Stimulated activated CD8-positive, alpha-beta memory T cell treated with anti-CD3 and anti-CD28 coated beads, Interleukin-15, amount 100 ng/mL, for 48 hours (primary cell): ENCODE results near the gene TMEM208.

Experiments
- DNase-seq, 2 donors: peaks; one replicate each; pipeline ENCODE4 v3.0.0-alpha.2; 2020; ENCODE audit warnings: low read depth in 2 of 2

TMEM208 gene

GRCh38 chr16:67226804-67227566 lies at the start of gene TMEM208:
Gene TMEM208 (plus strand): TSS chr16:67227130. CDS start chr16:67227219, 89 bp downstream.
- DNase-seq: peak; percentile 98

- DNase-seq: no peak
Measured at GRCh38 chr16:67177743-67178699, 48.9 kb upstream of the TMEM208 start.

DNA sequence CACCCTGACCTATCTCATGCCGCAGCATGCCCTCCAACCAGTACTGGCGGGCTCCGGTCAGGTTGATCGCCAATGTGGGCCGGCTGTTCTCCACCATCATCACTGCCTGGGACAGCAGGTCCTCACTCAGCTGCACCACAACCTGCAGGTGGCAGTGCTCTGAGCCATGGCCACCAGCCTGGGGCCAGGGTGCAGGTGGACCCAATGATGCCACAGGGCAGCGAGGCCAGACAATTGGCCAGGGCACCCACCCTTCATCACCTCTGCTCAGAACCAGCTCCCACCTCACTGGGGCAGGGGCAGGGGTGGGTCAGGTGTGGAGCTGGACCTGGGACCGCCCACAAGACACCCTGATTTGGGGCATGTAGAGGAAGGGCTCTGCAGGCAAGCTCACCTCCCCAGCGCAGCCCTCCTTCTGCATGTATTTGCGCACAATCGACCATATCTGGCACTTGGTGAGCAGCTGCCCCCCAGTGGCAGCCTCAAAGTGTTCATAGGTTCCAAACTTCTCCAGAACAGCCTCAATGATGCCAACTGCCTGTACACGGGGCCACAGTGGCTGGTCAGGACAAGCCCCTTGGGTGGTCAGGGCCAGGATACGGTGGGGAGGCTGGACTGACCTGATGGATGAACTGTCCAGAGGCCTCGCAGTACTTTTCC lies 47.4 kb upstream of the TMEM208 start:
- DNase-seq: no peak

GRCh38 chr16:67180166-67180565 lies 46.8 kb upstream of the TMEM208 start:
- no peak for DNase-seq

DNA sequence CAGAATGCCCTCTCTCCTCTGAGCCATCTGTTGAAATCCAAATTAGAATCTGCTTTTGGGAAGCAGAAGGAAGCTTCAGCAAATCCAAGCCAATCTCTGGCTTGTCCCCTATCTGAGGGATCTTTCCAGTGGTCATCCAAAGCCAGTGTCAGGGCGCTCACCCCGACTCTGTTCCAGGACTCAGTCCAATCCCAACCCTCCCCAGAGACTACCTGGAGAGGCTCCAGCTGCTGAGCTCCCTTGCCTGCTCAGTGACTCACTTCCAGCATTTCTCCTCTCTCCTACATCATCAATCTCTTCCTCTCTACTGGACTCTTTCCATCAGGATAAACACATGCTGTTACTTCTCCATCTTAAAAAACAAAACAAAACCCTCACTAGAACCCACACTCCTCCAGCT lies 45.6 kb upstream of the TMEM208 start:
- DNase-seq: no peak

- no peak for DNase-seq
Measured at GRCh38 chr16:67182288-67182687, 44.6 kb upstream of the TMEM208 start.

GRCh38 chr16:67183284-67183626 lies 43.7 kb upstream of the TMEM208 start:
- no peak for DNase-seq

DNA sequence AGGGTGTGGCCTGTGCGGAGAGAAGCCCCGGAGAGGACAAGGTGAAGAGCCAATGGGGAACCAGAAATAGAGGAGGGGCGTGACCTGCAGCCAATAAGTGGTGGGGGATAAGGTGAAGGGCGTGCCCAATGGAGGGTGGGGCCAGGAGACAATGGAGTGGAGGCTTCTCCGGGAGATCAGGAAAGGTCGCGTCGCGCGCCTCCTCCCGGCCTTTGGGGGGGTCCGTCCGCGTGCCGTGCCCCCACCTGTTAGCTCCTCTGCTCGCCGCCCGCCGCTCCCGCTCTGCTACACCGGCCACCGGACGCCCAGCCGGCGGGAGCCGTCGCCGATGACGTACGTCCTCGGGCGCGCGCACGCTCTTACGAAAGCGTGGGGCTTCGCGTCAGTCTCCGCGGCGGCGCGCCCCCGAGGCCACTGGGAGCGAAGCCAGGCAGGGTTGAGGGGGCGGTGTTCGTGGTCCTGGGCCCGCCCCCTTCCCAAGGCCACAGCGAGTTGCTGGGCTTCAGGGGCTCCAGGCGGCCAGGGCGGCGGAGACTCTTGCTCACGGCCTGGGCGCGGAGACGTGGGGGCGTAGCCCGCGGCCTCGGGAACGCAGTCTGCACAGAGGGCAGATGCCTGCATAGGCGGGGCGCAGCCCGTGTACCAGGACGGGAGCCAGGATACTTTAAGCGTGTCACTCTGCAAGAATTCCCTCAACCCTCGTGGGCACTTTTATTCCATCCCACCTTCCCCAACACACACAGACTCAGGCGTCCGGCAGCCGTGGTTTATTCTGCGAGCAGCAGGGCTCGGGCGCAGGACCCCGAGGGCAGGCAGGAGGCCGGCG lies 43.1 kb upstream of the TMEM208 start, which contains the start of gene MATCAP1:
TSS of gene MATCAP1 (minus strand) at position 337 of the 826 bp plus-strand sequence. CDS start 3,353 bp downstream, outside the sequence.
- peak; percentile 90 to 92 for DNase-seq

DNA sequence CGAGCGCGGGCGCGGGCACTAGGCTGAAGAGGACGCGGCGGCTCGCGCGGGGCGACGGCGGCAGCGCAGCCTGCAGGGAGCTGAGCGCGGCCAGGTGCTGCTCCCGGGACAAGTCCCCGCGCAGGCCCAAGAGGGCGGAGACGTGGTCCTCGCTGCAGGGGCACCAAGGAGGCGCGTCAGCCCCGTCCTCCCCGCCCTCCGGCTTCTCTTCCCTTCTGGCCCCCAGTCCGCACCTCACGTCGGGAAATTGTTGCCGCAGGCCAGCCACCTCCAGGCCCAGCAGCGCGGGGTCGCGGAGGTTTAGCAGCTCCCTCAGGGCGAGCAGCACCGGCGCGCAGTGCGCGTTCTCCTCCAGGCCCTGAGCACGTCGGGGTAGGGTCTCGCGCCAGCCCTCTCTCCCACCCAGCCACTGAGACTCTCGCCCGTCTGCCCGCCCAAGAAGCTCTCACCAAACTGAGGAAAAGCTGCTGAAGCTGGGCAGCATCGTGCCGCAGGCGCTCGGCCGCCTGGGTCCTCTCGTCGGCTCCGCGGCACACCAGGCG lies 42.4 kb upstream of the TMEM208 start:
- no peak for DNase-seq

DNA sequence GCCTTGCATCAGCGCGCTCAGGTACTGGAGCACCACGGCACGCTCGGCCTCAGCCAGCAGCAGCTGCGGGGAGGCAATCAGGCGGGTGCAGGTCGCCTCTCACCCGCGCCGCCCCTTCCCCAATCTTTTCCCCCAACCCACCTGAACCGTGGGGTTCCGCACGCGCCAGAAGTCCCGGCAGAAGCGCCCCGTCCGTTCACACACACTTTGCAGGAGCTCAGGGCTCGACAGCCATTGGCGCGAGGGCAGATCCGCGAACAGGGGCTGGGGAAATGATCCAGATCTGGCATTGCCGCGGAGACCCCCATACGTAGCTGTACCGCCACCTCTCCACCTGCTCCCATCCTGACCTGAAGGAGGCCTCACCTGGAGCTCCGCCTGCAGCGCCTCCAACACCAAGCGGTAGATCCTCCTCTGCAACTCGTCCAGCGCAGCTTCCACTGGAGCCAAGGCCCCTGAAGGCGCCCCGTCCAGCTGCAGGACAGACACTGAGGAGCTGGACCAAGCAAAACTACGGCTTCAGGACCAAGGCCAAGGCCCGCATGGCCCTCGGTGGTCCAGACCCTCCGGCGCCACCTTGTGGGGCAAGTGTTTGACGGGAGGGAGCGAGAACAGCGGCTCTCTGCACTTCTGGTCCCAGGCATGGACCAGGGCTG lies 41.8 kb upstream of the TMEM208 start:
- DNase-seq: peak; percentile 70 to 72

DNA sequence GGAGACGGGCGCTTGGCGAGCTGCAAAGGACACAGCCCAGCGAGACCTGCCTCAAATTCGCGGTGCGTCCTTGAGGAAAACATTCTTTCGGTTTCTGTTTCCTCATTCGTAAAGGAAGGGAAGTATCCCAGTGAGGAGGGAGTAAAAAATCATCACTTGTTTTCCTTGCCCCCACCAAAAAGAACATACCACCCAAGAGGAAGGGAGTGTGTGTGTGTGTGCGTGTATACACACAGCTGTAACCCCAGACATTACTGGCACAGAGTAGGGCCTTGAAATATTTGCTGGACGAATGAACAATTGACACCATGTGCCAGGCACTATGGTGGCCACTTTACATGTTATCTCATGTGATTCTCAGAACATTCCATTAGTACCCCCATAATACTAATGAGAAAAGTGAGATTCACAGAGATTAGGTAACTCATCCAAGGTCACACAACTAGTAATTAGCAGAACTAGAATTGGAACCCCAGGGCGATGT lies 41.2 kb upstream of the TMEM208 start:
- no peak for DNase-seq

DNA sequence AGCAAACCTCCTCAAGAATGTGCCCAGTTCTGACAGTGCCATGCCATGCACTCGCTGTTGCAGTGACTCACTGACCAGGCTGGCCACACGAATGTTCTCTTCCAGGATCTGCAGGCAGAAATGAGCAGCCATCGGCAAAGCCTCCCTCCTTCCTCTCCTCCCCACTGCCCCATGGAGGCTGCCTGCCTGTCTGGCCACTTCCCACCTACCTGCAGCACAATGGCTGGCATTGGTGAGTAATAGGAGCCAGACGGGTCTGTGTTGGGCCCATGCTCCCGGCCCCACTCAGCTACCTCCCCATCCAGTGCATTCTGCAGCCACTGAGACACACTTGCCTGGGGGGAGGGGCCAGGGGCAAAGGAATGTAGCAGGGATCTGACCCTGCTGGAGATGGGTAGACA lies 40.4 kb upstream of the TMEM208 start:
- DNase-seq: no peak

DNA sequence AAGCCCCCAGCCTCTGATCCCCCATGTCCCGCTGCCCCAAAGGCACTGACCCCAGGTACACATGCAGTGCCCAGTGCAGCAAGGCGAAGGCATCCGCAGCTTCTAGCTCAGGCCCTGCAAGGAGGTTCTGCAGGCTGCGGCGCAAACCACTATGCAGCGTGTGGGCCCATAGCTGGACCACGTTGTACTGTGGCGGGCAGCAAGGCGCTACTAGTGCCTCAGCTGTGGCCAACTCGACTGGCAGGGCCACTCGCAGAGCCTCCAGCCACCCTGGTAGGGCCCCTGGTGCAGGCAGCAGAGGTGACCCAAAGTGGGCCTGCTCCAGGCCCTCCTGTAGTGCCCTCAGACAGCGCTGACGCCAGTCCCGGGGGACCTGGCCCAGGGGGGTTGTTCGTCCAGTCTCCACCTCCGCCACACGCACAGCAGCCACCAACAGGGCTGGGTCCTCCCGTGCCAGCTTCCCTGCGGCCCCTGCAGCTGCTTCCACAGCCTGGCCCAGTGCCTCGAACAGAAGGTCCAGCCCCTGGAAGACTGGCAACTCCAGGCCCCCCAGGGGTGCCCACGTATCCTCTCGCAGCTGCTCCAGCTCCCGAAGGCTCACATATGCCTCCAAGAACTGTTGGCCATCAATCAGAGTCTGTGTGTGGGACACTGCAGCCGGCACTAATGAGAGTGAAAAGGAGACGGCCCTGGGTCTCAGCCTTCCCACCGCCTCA lies 39.6 kb upstream of the TMEM208 start:
- DNase-seq: no peak

GRCh38 chr16:67188323-67188722 lies 38.6 kb upstream of the TMEM208 start:
- no peak for DNase-seq

- no peak for DNase-seq
Measured at GRCh38 chr16:67188798-67189197, 38.1 kb upstream of the TMEM208 start.

DNA sequence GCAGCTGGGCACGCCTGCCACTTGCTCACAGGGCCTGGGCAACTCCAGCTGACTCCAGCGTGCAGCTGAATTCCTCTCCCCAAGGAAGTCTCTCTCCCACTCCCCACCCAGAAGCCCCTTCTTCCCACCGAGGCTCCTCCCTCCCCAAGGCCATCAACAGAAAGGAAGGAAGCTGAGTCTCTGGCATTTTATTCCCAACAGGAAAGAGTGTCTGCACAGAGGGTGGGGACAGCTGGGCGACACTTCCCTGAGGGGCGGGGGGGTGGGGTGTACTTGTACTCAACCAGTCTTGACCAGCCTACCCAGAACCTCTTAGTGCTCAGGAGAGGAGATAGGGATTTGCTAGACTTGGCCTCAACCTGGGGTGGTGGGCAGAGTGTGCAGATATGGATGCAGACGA lies 36.9 kb upstream of the TMEM208 start, which contains the start of gene EXOC3L1:
TSS of gene EXOC3L1 (minus strand) at position 96 of the 400 bp plus-strand sequence. CDS start 460 bp downstream, outside the sequence.
- DNase-seq: no peak

DNA sequence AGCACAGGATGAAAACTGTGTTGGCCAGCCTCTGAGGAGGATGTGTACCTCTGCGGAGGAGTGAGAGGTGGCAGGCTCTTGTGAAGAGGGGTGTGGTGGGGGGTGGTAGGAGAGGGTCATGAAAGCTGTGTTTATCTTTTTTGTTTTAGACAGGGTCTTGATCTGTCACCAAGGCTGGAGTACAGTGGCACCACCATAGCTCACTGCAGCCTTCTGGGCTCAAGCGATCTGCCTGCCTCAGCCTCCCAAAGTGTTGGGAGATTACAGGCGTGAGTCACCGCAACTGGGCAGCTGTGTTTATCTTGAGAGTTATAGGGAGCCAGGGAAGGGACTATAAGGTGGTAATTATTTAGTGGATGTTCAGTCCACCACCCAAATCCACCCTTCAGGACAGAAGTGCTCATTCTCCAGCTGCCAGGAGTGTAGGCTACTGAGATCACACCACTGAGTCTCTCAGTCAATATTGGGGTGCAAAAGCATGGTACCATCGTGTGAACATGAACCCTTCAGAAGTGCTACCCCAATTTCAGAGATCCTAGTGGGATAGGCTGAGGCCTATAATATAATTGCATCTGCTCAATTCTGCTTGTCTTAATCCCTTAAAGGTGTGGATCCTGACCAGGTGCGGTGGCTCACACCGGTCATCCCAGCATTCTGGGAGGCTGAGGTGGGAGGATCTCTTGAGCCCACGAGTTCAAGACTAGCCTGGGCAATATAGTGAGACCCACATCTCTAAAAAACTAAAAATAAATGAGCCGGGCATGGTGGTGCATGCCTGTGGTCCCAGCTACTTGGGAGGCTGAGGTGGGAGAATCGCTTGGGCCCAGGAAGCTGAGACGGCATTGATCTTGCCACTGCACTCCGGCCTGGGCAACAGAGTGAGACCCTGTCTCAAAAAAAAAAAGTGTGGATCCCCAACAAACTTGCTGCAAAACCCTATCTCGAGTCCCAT lies 36.2 kb upstream of the TMEM208 start:
- no peak for DNase-seq

DNA sequence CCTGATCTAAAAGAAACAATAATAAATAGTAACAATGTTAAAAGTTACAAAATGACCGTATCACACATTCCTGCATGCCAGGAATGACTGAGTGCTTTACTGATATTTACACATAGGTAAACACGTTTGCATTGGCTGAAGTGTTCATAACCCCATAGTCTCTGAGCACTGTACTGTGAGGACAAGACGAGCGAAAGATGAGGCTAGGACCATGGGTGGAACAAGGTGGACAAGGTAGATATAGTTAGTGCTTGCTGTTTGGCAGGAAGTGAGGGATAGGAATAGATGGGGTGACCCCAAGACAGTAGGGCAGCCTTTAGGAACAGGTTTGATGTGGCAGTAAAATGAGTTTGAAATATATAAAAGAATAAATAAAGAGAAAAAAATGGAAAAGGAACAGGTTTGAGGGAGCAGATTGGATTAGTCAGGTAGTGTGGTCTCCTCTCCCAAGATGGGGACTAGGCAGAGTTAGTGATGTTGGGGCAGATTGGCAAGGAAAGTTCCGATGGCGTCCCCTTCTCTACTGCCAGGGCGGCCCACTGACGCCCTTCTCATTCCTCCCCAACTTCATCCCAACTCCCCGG lies 35.4 kb upstream of the TMEM208 start:
- DNase-seq: no peak
